MM.1S (cell line): Measurements from ENCODE around the gene C3orf20.

Source experiments
- DNase-seq: peaks from one replicate; pipeline ENCODE4 v3.0.0-alpha.2; 2015
- H2AFZ ChIP-seq: fragments of 300-600 bp; sonication (generic); 2 replicates; pipeline ENCODE4 v1.6.0; 2016; ENCODE audit warnings: antibody characterized with exemption, low read length
- H3F3A ChIP-seq: fragments of 300-600 bp; sonication (generic); 2 replicates; pipeline ENCODE4 v1.6.1; 2016; ENCODE audit warnings: mild to moderate bottlenecking, antibody characterized with exemption, low read length, moderate library complexity, mixed read lengths; ENCODE audit not compliant: insufficient read depth
- H3K27ac ChIP-seq: fragments of 300-600 bp; sonication (generic); 2 replicates; pipeline ENCODE4 v1.5.1; 2016; ENCODE audit warnings: mild to moderate bottlenecking, low read length
- H3K27me3 ChIP-seq: fragments of 300-600 bp; sonication (generic); replicated peaks from 2 replicates; pipeline ENCODE4 v1.6.0; 2016; ENCODE audit warnings: low read length; ENCODE audit not compliant: insufficient read depth
- H3K36me3 ChIP-seq: fragments of 300-600 bp; sonication (generic); replicated peaks from 2 replicates; pipeline ENCODE4 v1.6.1; 2016; ENCODE audit warnings: mild to moderate bottlenecking, low read length, mixed read lengths; ENCODE audit not compliant: insufficient read depth
- H3K4me1 ChIP-seq: fragments of 300-600 bp; sonication (generic); 2 replicates; pipeline ENCODE4 v1.6.1; 2016; ENCODE audit warnings: low read length, mixed read lengths
- H3K4me2 ChIP-seq: fragments of 300-600 bp; sonication (generic); 2 replicates; pipeline ENCODE4 v1.6.0; 2016; ENCODE audit warnings: low read depth, low read length
- H3K4me3 ChIP-seq: fragments of 300-600 bp; sonication (generic); 2 replicates; pipeline ENCODE4 v1.5.1; 2016; ENCODE audit warnings: low read length, mixed read lengths
- H3K79me2 ChIP-seq: fragments of 300-600 bp; sonication (generic); 2 replicates; pipeline ENCODE4 v1.6.1; 2016; ENCODE audit warnings: mixed run types, low read length, mixed read lengths
- H3K9ac ChIP-seq: fragments of 300-600 bp; sonication (generic); 2 replicates; pipeline ENCODE4 v1.6.1; 2016; ENCODE audit warnings: low read length, mixed read lengths
- H3K9me2 ChIP-seq: fragments of 300-600 bp; sonication (generic); replicated peaks from 2 replicates; pipeline ENCODE4 v1.6.1; 2016; ENCODE audit warnings: mild to moderate bottlenecking, low read length, mixed read lengths; ENCODE audit not compliant: insufficient read depth
- H3K9me3 ChIP-seq: fragments of 300-600 bp; sonication (generic); replicated peaks from 2 replicates; pipeline ENCODE4 v1.6.1; 2016; ENCODE audit warnings: mild to moderate bottlenecking, low read length, mixed read lengths; ENCODE audit not compliant: insufficient read depth
- H4K20me1 ChIP-seq: fragments of 300-600 bp; sonication (generic); 2 replicates; pipeline ENCODE4 v1.6.1; 2016; ENCODE audit warnings: mild to moderate bottlenecking, low read length, moderate library complexity, mixed read lengths; ENCODE audit not compliant: insufficient read depth
- EZH2 ChIP-seq: fragments of 300-600 bp; sonication (generic); optimal IDR thresholded peaks from 2 replicates; pipeline ENCODE3; 2017; ENCODE audit warnings: low read depth, mild to moderate bottlenecking, antibody characterized with exemption, low read length, mixed read lengths
- EZH2phosphoT487 ChIP-seq: fragments of 300-600 bp; sonication (generic); IDR thresholded peaks from 2 replicates; pipeline ENCODE4 v1.6.1; 2018; ENCODE audit warnings: antibody characterized with exemption, low read length
- TF ChIP-seq, protein P1 (sequence below): fragments of 300-600 bp; sonication (generic); IDR thresholded peaks from 2 replicates; pipeline ENCODE4 v1.5.1; 2016; ENCODE audit warnings: antibody characterized with exemption, low read length, mixed read lengths

C3orf20 gene

GRCh38 chr3:14818804-14819500, 144.0 kb downstream of the C3orf20 start, which contains the start of gene FGD5:
FGD5 (plus strand) TSS chr3:14818962; CDS start chr3:14819072, 110 bp downstream.
- Histone ChIP-seq H2AFZ (no peak within 1 kb of the TSS), H3K36me3 (no peaks in the 10 kb centered on the region), H3K9me2 (no peaks in the 10 kb centered on the region), H3K79me2 (no peaks in the 10 kb centered on the region), H3K9ac (no peak within 1 kb of the TSS), H3K4me3 (no peak within 1 kb of the TSS), H3K27me3 (peaks cover 78% of the 10 kb centered on the region), H3K9me3 (no peaks in the 10 kb centered on the region), H3F3A (no peaks in the 10 kb centered on the region), H3K4me1 (no peaks in the 10 kb centered on the region), H4K20me1 (no peaks in the 10 kb centered on the region), H3K4me2 (no peak within 1 kb of the TSS), H3K27ac (no peak within 1 kb of the TSS)
- DNase-seq, result no peak
- no peak for TF ChIP-seq EZH2
- TF ChIP-seq EZH2phosphoT487, result no peak
- TF ChIP-seq, protein P1, sequence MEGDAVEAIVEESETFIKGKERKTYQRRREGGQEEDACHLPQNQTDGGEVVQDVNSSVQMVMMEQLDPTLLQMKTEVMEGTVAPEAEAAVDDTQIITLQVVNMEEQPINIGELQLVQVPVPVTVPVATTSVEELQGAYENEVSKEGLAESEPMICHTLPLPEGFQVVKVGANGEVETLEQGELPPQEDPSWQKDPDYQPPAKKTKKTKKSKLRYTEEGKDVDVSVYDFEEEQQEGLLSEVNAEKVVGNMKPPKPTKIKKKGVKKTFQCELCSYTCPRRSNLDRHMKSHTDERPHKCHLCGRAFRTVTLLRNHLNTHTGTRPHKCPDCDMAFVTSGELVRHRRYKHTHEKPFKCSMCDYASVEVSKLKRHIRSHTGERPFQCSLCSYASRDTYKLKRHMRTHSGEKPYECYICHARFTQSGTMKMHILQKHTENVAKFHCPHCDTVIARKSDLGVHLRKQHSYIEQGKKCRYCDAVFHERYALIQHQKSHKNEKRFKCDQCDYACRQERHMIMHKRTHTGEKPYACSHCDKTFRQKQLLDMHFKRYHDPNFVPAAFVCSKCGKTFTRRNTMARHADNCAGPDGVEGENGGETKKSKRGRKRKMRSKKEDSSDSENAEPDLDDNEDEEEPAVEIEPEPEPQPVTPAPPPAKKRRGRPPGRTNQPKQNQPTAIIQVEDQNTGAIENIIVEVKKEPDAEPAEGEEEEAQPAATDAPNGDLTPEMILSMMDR, result no peak

DNA sequence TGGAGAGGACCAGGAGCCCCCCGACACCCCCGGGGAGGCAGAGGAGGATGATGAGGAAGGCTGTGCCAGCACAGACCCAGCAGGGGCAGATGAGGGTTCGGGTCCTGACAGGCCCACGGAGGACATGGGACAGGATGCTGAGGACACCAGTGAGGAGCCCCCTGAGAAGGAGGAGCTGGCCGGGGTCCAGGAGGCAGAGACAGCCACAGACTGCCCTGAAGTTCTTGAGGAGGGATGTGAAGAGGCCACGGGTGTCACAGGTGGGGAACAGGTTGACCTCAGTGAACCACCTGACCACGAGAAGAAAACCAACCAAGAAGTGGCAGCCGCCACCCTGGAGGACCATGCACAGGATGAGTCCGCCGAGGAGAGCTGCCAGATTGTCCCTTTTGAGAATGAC, 144.7 kb downstream of the C3orf20 start:
- H2AFZ ChIP-seq, result no peak overlapping the region
- no peak for DNase-seq
- H3K4me3 ChIP-seq, result no peak overlapping the region
- no peaks in the 10 kb centered on the region for H3F3A ChIP-seq
- no peaks in the 10 kb centered on the region for H3K4me1 ChIP-seq
- no peaks in the 10 kb centered on the region for H3K79me2 ChIP-seq
- H3K9me2 ChIP-seq, result no peaks in the 10 kb centered on the region
- peaks cover 78% of the 10 kb centered on the region for H3K27me3 ChIP-seq
- H3K27ac ChIP-seq, result no peak overlapping the region
- no peak overlapping the region for H3K4me2 ChIP-seq
- H3K9ac ChIP-seq, result no peak overlapping the region
- no peaks in the 10 kb centered on the region for H3K9me3 ChIP-seq
- TF ChIP-seq EZH2phosphoT487 (no peak), EZH2 (no peak)
- TF ChIP-seq, protein P1, result no peak
- H3K36me3 ChIP-seq, result no peaks in the 10 kb centered on the region
- no peaks in the 10 kb centered on the region for H4K20me1 ChIP-seq

DNA sequence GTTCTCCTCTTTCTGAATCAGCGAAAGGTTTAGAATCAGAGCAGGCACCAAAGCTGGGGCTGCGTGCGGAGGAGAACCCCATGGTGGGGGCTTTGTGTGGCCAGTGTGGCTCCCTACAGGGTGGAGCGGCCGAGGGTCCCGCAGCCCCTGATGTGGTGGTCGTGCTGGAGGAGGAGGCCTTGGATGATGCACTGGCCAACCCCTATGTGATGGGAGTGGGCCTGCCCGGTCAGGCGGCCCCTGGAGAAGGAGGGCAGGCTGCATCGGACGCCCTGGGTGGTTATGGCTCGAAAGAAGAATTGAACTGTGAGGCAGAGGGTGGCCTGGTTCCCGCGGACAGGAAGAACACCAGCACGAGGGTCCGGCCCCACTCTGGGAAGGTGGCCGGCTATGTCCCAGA, 145.2 kb downstream of the C3orf20 start:
- no peak for DNase-seq
- no peaks in the 10 kb centered on the region for H3K9me3 ChIP-seq
- H3K4me1 ChIP-seq, result no peaks in the 10 kb centered on the region
- no peaks in the 10 kb centered on the region for H3F3A ChIP-seq
- H3K27ac ChIP-seq, result no peak overlapping the region
- H3K4me2 ChIP-seq, result no peak overlapping the region
- H3K27me3 ChIP-seq, result peaks cover 75% of the 10 kb centered on the region
- no peaks in the 10 kb centered on the region for H3K9me2 ChIP-seq
- H4K20me1 ChIP-seq, result no peaks in the 10 kb centered on the region
- H3K79me2 ChIP-seq, result no peaks in the 10 kb centered on the region
- H3K36me3 ChIP-seq, result no peaks in the 10 kb centered on the region
- H3K9ac ChIP-seq, result no peak overlapping the region
- TF ChIP-seq EZH2phosphoT487, result no peak
- no peak overlapping the region for H3K4me3 ChIP-seq
- no peak overlapping the region for H2AFZ ChIP-seq

GRCh38 chr3:14821151-14821550, 146.2 kb downstream of the C3orf20 start:
- Histone ChIP-seq H4K20me1 (no peaks in the 10 kb centered on the region), H3K9me3 (no peaks in the 10 kb centered on the region), H3K27ac (no peak overlapping the region), H3K27me3 (peaks cover 70% of the 10 kb centered on the region), H3K79me2 (no peaks in the 10 kb centered on the region), H2AFZ (no peak overlapping the region), H3K4me3 (no peak overlapping the region), H3K4me1 (no peaks in the 10 kb centered on the region), H3K36me3 (no peaks in the 10 kb centered on the region), H3K4me2 (no peak overlapping the region), H3K9me2 (no peaks in the 10 kb centered on the region), H3K9ac (no peak overlapping the region), H3F3A (no peaks in the 10 kb centered on the region)
- no peak for DNase-seq
- no peak for TF ChIP-seq EZH2
- no peak for TF ChIP-seq EZH2phosphoT487
- TF ChIP-seq, protein P1, result no peak
